NCI-H82 treated with DMSO at 0.1 percent for 48 hours (cell line): ENCODE results near the gene CAMKK1.
A peak's percentile ranks its signal among the peaks of the same experiment; 100 is the strongest.

Experiments used
- DNase-seq: peaks from one replicate; lab custom pipeline; 2025; ENCODE audit not compliant: unreplicated experiment; lab: John Stamatoyannopoulos, UW

CAMKK1 gene

DNA sequence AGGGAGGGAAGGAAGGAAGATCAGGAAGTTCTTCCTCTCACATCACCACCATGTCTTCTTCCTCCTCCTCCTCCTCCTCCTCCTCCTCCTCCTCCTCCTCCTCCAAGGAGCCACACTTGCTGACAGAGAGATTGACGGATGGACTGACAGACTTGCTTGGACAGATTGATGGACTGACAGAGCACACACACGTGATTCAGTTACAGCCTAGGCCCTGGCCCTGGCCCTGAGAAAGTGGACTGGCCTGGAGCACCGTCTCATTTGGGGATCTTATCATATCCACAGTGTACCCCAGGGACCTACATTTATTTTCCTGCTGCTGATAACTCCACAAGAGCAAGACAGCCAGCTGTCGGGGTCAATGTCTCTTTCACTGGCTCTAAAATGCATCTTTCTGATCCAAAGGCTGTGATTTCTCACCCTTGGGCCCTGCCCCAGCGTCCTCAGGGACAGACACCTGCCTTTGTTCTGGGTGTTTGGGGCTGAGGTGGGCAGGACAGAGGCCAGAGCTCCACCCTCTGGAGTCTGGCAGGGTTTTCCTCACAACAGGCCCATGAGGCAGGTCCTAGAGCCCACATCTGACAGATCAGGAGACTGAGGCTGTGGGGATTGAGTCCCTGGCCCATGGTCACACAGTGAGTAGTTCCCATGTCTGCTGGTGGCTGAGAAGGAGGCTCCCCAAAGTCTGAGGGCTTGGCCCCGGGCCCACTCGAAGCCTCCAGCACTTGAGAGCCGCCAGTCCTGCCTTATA lies 25.7 kb upstream of the CAMKK1 start:
- DNase-seq = no peak

DNA sequence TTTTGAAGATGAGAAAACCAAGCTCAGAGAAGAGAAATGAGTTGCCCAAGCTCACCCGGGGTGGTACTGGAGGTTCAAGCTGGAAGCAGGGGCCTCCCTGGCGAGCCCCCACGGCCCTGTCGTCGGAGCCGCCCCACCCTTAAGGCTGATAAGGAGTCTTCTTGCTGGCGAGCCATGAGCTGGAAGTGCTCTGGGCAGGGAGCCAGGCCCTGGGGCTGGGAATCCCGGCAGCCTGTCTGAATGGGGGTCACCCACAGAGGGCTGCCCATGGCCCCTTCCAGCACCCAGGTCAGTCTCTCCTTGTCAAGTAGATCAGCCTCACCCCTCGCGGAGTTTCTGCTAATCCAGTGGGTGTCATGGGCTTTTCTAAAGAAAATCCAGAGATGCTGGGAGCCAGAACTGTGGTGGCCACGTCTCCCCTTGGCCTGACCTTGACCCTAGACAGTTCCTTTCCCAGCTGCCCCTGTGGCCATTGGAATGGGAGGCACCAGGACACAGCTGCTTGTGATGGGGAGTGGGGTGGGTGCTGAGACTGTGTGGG lies 24.6 kb upstream of the CAMKK1 start:
- no peak for DNase-seq

- no peak for DNase-seq
These were observed 24.0 kb upstream of the CAMKK1 start for GRCh38 chr17:3916825-3917224.

DNA sequence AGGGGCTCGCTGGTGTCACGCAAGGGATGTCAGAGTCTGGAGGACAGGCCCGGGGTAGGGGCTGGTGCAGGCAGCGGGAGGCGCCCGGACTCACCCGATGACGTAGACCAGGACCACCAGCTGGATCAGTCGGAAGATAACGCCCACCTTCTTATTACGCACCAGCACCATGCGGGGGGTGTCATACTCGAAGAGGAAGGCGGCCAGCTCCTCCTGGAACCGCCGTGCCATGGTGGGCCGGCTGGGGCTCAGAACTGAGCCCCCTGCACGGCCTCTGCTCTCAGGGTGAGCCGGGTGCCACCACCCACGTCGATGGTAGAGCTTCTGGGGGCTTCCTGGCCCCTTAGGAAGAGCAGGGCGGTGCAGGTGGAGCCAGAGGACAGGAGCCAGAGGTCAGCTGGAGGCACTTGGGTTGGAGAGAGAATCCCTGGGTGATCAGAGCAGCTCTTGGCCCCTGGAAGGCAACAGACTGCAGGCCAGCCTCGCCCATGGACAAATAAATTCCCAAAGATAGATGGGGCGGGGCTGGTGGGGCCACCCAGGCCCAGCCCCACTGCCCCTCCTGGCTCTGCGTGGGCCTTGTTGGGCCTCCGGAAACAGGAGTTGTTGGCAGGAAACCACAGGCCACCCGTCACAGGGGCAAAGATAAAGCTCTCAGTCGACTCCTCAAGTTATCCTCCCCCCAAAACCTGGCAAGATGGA lies 23.3 kb upstream of the CAMKK1 start, which contains the start of gene P2RX1:
Gene P2RX1, minus strand, starts transcription at position 471 of the 702 bp plus-strand sequence. Its CDS starts 240 bp downstream, at position 231.
- no peak for DNase-seq

DNA sequence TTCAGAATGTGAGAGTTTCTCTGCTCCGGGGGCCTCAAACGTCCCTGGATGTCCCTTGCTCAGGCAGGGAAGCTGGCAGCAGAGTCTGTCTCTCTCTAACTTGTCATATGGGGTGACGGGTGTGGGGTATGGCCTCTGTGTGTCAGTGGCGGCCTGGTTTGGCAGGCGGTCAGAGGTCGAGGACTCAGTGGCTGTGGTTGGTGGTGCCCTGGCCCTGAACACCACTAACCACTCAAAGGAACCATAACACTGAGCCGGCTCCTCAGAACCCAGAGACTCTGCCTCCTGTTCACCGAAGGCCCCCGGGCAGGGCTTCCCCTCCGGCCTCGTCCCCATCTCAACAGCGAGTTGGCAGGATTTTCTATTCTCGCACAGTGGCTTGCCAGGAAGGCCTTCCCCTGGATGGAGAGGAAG lies 22.7 kb upstream of the CAMKK1 start:
- no peak for DNase-seq

- DNase-seq = no peak
These were observed 21.4 kb upstream of the CAMKK1 start for GRCh38 chr17:3914312-3914670.

GRCh38 chr17:3913531-3914311 lies 20.9 kb upstream of the CAMKK1 start:
- DNase-seq = peak; percentile 48

DNA sequence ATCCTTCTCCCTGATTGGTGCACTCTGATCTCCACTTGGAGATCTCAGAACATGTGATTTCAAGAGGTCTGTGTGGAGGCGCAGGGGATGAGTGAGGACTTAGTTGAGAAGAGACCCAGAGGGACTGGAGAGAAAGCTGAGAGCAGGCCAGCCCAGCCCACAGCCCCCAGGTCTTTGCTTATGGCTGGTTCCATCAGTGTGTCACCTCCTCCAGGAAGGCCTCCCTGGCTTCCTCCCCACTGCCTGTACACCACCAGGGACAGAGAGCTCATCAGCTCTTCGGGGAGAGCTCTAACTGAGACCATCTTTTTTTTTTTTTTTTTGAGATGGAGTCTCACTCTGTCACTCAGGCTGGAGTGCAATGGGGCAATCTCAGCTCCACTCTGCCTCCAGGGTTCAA lies 20.0 kb upstream of the CAMKK1 start:
- no peak for DNase-seq

GRCh38 chr17:3911271-3912053 lies 18.6 kb upstream of the CAMKK1 start:
- peak; percentile 32 for DNase-seq

GRCh38 chr17:3910420-3911270 lies 17.8 kb upstream of the CAMKK1 start:
- DNase-seq = no peak

GRCh38 chr17:3909257-3909656 lies 16.4 kb upstream of the CAMKK1 start:
- DNase-seq = no peak

DNA sequence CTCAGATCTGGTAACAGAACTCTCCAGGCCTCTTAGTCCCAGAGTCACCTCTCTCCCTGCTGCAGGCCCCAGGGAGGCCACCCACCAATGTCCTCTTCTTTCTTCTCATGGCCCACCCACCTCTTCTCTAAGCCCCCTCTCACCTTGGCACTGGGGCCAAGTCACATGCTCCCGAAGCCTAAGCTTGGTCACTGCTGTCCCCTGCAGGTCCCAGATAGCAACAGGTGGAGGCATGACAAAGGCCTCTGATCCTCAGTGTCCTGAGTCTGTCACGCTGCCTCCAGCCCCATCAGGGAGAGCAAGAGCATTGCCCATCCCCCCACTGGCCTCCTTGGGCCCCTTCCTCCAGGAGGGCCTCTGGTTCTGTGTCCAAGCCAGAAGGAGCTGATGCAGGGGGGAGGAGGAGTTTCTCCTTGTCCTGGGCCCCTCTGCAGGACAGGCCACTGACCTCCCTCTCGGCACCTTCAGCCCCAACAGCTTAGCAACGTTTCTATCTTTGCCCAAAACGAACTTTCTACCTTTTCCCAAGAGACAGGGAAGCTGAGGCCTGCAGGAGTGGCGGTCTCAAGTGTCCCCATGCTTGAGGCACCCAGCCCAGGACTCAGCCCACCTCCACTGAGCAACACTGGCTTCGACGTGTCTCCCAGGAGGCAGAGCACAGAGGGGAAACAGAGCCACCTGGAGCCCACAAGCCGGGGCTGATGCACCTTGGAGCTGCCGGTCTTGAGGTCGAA lies 14.8 kb upstream of the CAMKK1 start:
- DNase-seq = no peak

DNA sequence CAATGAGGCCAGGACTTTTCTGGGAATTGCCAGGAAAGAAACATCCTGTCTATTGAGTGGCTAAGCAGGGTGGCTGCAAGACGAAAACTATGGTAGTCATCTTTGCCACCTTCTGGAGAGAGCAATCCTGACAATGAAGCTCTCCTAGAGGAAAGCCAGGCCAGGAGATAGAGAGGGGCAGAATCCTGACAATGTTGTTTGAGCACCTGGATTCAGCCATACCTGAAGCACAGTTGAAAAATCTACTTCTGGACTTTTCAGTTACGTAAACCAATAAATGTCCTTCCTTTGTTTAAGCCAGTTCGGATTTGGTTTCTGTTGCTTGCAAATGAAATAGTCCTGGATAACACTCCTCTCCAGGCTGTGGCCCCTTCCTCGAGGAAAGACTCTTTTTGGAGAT lies 14.0 kb upstream of the CAMKK1 start:
- DNase-seq = no peak

DNA sequence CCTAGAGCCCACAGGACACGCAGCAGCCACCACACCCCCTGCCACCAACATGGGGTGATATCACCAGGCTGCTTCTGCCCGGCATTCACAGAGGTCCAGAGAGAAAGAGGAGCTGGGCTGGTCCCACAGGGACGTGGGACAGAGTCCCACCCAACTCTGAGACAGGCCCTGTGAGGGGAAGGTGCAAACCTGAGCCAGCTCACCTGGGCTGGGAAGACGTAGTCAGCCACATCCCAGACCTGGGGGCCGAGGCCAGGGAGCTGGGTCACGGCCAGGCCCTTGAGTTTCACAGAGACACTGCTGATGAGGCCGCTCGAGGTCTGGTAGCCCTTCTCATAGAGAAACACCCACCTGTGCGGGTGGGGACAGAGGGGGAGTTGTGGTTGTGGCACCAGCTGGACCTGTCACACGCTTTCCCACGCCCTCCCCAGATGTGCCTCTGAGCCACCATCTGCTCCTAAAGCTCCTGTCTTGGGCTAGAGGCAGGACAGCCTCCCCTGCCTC lies 12.2 kb upstream of the CAMKK1 start:
- DNase-seq = peak; percentile 72

GRCh38 chr17:3904501-3904900 lies 11.6 kb upstream of the CAMKK1 start:
- no peak for DNase-seq

- no peak for DNase-seq
These were observed 11.0 kb upstream of the CAMKK1 start for GRCh38 chr17:3903881-3904290.

GRCh38 chr17:3903051-3903825 lies 10.4 kb upstream of the CAMKK1 start:
- DNase-seq = no peak

DNA sequence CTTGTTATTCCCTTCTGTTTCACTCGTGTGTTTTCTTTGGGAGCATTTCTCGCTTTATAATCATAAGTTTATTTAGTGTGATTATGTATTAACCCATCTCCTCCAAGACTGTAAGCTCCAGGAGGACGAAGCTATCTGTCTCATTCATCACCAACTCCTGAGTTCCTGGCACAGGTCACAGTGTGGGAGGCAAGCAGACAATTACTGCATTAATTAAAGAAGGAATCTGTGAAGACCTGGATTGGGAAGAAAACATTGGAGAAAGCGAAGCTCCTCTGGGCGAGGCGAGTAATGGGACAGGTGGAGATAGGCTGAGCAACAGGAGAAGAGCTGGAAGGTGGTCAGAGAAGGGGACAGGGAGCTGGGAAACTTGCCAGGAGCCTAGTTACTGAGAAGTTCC lies 7.8 kb upstream of the CAMKK1 start:
- no peak for DNase-seq
